Tibial nerve (tissue), 4 donors: ENCODE data around the gene OXCT2.

Experiments
- CTCF ChIP-seq, 5 experiments: fragments of 200-600 bp in 3 of 5; fragments of 450-650 bp in 2 of 5; sonication (generic) in 3 of 5; IDR thresholded peaks; one replicate each; pipeline ENCODE4 v1.5.1; 2016 to 2019; ENCODE audit warnings: antibody characterized with exemption in 5 of 5, mild to moderate bottlenecking in 3 of 5, moderate library complexity in 2 of 5
- EP300 ChIP-seq, 2 donors: sonication (generic); formaldehyde crosslinking; IDR thresholded peaks; one replicate each; pipeline ENCODE4 v1.6.1; 2017; ENCODE audit warnings: antibody characterized with exemption in 2 of 2, mild to moderate bottlenecking in 1 of 2
- POLR2A ChIP-seq, 2 donors: fragments of 450-650 bp; IDR thresholded peaks; one replicate each; pipeline ENCODE4 v1.6.1; 2017; ENCODE audit warnings: antibody characterized with exemption in 2 of 2, mild to moderate bottlenecking in 2 of 2, moderate library complexity in 2 of 2

GRCh38 chr1:39802496-39803260 is 31.5 kb upstream of the OXCT2 start:
- TF ChIP-seq EP300 (IDR thresholded peaks at IDR 0.05) (no peak), CTCF (IDR thresholded peaks at IDR 0.05) (no peak), POLR2A (IDR thresholded peaks at IDR 0.05) (no peak)
